ENCODE results near the gene ST8SIA1.

ST8SIA1 gene

DNA sequence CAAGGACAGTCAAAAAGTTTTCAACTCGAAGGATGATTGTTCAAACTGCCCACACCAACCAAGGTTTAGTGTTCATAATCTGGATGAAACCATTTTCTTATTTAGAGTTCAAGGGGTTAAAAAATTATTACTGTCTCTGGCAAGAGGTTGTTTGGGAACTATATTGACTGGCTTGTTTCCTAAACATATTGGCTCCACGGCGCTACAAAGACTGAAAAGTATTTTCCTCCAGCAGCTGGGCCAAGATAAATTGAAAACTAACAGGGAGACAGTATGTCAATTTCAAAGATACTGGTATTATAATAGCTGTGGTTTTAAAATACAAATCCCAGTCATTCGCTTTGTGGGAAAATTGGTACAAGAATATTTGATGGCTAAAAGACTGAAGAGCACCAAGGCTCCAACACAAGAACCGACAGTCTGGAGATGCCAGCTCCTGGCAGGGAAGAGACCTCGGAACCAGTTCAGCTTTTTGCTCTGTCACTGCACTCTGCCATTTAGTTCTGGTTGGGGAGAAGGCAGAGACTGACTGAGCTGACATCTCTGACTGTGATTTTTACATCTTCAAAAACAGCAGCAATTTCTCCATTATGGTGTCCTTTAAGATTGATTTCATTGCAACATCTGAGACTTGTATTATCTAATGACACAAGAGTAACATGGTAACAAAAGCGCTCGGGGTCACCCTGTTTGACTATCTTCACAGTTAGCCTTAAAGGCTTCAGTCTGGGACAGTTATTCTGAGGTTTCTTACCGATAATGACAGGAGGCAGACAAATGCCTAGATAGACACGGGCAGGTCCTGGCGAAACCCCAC is 62.0 kb downstream of the ST8SIA1 start:
- TF ChIP-seq ZNF274 (IDR thresholded peaks at IDR 0.05; ENCODE audit: low read depth, low read length) (no peak), SUZ12 (IDR thresholded peaks at IDR 0.05; ENCODE audit: extremely low read depth, insufficient read depth, insufficient read length) (no peak), YY1 (IDR thresholded peaks at IDR 0.05; ENCODE audit: insufficient read depth, insufficient read length) (no peak)
- H3K9me3 ChIP-seq (ENCODE audit: insufficient read depth, low read length), result 0 out of 2 replicates have a peak, but pooled peaks cover 11% of the 10 kb centered on the region
- H3K36me3 ChIP-seq (ENCODE audit: insufficient read depth, insufficient read length, low read length), result no peaks in the 10 kb centered on the region
- H3K4me1 ChIP-seq (ENCODE audit: insufficient read depth, insufficient read length), result peaks cover 2% of the 10 kb centered on the region
- no peaks in the 10 kb centered on the region for H3K27me3 ChIP-seq (ENCODE audit: insufficient read depth, insufficient read length)
- DNase-seq (ENCODE audit: low read depth, low spot score), result no peak
- H3K4me3 ChIP-seq (ENCODE audit: insufficient read length, low read depth), result no peak overlapping the region
- no peak overlapping the region for H3K9ac ChIP-seq (ENCODE audit: insufficient read length, low read depth)

DNA sequence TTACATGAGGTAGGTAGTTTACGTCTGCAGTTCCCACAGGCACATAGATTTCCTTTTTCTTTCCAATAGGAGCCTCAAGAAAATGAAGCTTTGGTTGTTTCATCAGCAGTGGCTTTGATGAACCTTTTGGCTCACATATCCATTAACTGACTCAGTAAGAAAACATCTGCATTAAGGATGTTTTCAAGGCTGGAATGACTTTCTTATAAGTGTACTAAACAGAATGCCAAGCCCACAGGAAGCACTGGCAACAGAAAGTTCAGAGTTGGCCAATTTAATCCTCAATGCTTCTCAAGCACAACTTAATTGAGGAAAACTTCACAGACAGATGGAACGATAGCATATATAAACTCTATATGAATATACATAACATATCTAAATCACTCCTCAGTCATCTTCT is 63.5 kb downstream of the ST8SIA1 start:
- no peak overlapping the region for H3K4me3 ChIP-seq (ENCODE audit: insufficient read length, low read depth)
- H3K4me1 ChIP-seq (ENCODE audit: insufficient read depth, insufficient read length), result peaks cover 2% of the 10 kb centered on the region
- no peak for DNase-seq (ENCODE audit: low read depth, low spot score)
- H3K27me3 ChIP-seq (ENCODE audit: insufficient read depth, insufficient read length), result no peaks in the 10 kb centered on the region
- H3K36me3 ChIP-seq (ENCODE audit: insufficient read depth, insufficient read length, low read length), result no peaks in the 10 kb centered on the region
- no peak overlapping the region for H3K9ac ChIP-seq (ENCODE audit: insufficient read length, low read depth)
- no peak for TF ChIP-seq SUZ12 (IDR thresholded peaks at IDR 0.05; ENCODE audit: extremely low read depth, insufficient read depth, insufficient read length)
- TF ChIP-seq ZNF274 (IDR thresholded peaks at IDR 0.05; ENCODE audit: low read depth, low read length), result no peak
- 0 out of 2 replicates have a peak, but pooled peaks cover 11% of the 10 kb centered on the region for H3K9me3 ChIP-seq (ENCODE audit: insufficient read depth, low read length)

DNA sequence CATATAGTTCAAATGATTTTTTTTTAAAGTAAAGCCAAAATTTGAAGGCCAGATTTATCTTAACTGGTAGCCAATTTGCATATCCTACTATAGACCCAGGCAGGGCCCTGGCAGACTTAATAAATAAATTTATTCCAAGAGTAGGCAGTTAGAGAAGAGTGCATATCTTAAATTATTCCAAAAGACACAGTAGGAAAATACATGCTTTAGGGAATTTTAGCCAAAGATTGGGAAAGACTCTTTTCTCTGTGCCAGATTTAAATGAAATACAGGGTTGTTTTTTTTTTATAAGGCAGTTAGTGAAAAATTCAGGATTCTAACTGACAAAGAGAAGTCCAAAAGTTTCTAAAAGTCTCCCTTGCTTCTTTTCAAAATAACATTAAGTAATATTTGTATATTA is 65.5 kb downstream of the ST8SIA1 start:
- Histone ChIP-seq H3K4me3 (ENCODE audit: insufficient read length, low read depth) (no peak overlapping the region), H3K4me1 (ENCODE audit: insufficient read depth, insufficient read length) (no peaks in the 10 kb centered on the region), H3K9ac (ENCODE audit: insufficient read length, low read depth) (no peak overlapping the region), H3K27me3 (ENCODE audit: insufficient read depth, insufficient read length) (no peaks in the 10 kb centered on the region), H3K36me3 (ENCODE audit: insufficient read depth, insufficient read length, low read length) (no peaks in the 10 kb centered on the region), H3K9me3 (ENCODE audit: insufficient read depth, low read length) (0 out of 2 replicates have a peak, but pooled peaks cover 11% of the 10 kb centered on the region)
- TF ChIP-seq YY1 (IDR thresholded peaks at IDR 0.05; ENCODE audit: insufficient read depth, insufficient read length), result no peak
- TF ChIP-seq ZNF274 (IDR thresholded peaks at IDR 0.05; ENCODE audit: low read depth, low read length), result no peak
- TF ChIP-seq SUZ12 (IDR thresholded peaks at IDR 0.05; ENCODE audit: extremely low read depth, insufficient read depth, insufficient read length), result no peak
- DNase-seq (ENCODE audit: low read depth, low spot score), result no peak

DNA sequence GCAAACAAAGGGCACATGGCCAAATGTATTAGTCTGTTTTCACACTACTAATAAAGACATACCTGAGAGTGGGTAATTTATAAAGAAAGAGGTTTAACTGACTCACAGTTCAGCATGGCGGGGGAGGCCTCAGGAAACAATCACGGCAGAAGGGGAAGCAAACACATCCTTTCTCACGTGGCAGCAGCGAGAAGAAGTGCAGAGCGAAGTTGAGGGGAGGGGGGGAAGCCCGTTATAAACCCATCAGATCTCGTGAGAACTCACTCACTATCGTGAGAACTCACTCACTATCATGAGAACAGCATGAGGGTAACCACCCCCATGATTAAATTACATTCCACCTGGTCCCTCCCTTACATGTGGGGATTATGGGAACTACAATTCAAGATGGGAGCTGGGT is 66.1 kb downstream of the ST8SIA1 start:
- DNase-seq (ENCODE audit: low read depth, low spot score), result no peak
- Histone ChIP-seq H3K4me1 (ENCODE audit: insufficient read depth, insufficient read length) (no peaks in the 10 kb centered on the region), H3K9ac (ENCODE audit: insufficient read length, low read depth) (no peak overlapping the region), H3K27me3 (ENCODE audit: insufficient read depth, insufficient read length) (no peaks in the 10 kb centered on the region), H3K36me3 (ENCODE audit: insufficient read depth, insufficient read length, low read length) (no peaks in the 10 kb centered on the region), H3K4me3 (ENCODE audit: insufficient read length, low read depth) (no peak overlapping the region), H3K9me3 (ENCODE audit: insufficient read depth, low read length) (0 out of 2 replicates have a peak, but pooled peaks cover 11% of the 10 kb centered on the region)
- TF ChIP-seq SUZ12 (IDR thresholded peaks at IDR 0.05; ENCODE audit: extremely low read depth, insufficient read depth, insufficient read length), result no peak
- no peak for TF ChIP-seq YY1 (IDR thresholded peaks at IDR 0.05; ENCODE audit: insufficient read depth, insufficient read length)
- TF ChIP-seq ZNF274 (IDR thresholded peaks at IDR 0.05; ENCODE audit: low read depth, low read length), result no peak; the same call in 1 of the 2 replicates

DNA sequence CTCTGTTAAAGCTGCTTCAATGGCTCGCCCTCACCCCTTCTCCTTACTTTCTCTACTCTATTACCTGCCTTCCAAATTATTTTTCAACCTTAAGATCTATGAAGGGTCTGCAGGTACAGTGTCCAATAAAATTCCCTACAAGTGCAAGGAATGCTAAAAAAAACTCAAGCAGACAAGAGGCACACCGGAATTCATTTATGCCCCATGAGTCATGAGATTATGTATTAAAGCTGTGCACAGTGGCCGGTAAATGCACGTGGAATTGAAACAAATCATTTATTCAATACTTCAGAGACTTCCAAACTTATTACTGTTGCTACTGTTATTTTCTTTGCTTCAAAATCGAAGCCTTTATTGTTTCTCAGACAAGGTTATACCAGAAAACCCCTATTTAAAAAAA is 68.4 kb downstream of the ST8SIA1 start:
- Histone ChIP-seq H3K9me3 (ENCODE audit: insufficient read depth, low read length) (0 out of 2 replicates have a peak, but pooled peaks cover 11% of the 10 kb centered on the region), H3K4me3 (ENCODE audit: insufficient read length, low read depth) (no peak overlapping the region), H3K36me3 (ENCODE audit: insufficient read depth, insufficient read length, low read length) (no peaks in the 10 kb centered on the region), H3K9ac (ENCODE audit: insufficient read length, low read depth) (no peak overlapping the region), H3K4me1 (ENCODE audit: insufficient read depth, insufficient read length) (no peaks in the 10 kb centered on the region), H3K27me3 (ENCODE audit: insufficient read depth, insufficient read length) (no peaks in the 10 kb centered on the region)
- no peak for DNase-seq (ENCODE audit: low read depth, low spot score)
- TF ChIP-seq YY1 (IDR thresholded peaks at IDR 0.05; ENCODE audit: insufficient read depth, insufficient read length), result no peak
- TF ChIP-seq ZNF274 (IDR thresholded peaks at IDR 0.05; ENCODE audit: low read depth, low read length), result no peak
- no peak for TF ChIP-seq SUZ12 (IDR thresholded peaks at IDR 0.05; ENCODE audit: extremely low read depth, insufficient read depth, insufficient read length)

DNA sequence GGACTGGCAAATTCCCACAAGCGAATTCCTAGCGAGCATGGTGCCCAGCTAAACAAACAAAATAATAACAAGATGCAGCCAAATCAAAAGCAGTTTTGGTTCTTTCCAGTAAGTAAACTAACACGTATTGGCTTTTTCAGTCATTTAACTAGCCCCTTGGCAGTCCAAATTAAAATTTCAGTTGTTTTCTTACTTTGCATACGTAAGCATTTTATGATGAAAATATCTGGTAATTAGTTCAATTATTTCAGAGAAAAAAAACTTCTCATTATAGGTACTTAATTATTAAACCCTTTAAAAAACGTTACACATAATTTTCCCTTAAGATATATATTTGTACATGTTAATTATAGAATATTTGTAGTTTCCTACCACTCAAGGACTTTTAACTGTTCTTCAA is 70.1 kb downstream of the ST8SIA1 start:
- H3K4me1 ChIP-seq (ENCODE audit: insufficient read depth, insufficient read length), result no peaks in the 10 kb centered on the region
- TF ChIP-seq YY1 (IDR thresholded peaks at IDR 0.05; ENCODE audit: insufficient read depth, insufficient read length) (no peak), ZNF274 (IDR thresholded peaks at IDR 0.05; ENCODE audit: low read depth, low read length) (no peak), SUZ12 (IDR thresholded peaks at IDR 0.05; ENCODE audit: extremely low read depth, insufficient read depth, insufficient read length) (no peak)

DNA sequence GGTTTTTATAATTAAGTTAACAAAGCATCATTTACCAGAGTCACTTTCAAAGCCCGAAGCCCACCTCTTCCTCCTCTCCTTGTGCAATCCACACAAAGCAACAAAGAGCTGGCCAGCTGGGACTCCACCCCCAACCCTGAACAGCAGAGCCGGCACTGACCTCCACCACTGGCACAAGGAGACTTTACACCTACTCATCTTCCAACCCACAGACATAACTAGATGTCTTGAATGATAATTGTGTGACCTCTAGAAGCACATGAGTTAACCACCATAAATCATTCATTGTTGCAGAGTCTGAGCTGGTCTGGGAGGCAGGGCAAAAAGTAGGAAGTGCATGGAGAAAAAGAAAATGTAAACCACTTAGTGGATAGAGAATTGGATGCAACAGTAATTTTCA is 72.2 kb downstream of the ST8SIA1 start:
- Histone ChIP-seq H3K4me3 (ENCODE audit: insufficient read length, low read depth) (no peak overlapping the region), H3K36me3 (ENCODE audit: insufficient read depth, insufficient read length, low read length) (no peaks in the 10 kb centered on the region), H3K9me3 (ENCODE audit: insufficient read depth, low read length) (no peaks in the 10 kb centered on the region), H3K4me1 (ENCODE audit: insufficient read depth, insufficient read length) (no peaks in the 10 kb centered on the region), H3K9ac (ENCODE audit: insufficient read length, low read depth) (no peak overlapping the region), H3K27me3 (ENCODE audit: insufficient read depth, insufficient read length) (no peaks in the 10 kb centered on the region)
- no peak for TF ChIP-seq ZNF274 (IDR thresholded peaks at IDR 0.05; ENCODE audit: low read depth, low read length)
- TF ChIP-seq YY1 (IDR thresholded peaks at IDR 0.05; ENCODE audit: insufficient read depth, insufficient read length), result no peak
- no peak for TF ChIP-seq SUZ12 (IDR thresholded peaks at IDR 0.05; ENCODE audit: extremely low read depth, insufficient read depth, insufficient read length)
- DNase-seq (ENCODE audit: low read depth, low spot score), result peak; percentile 25

More for the DNA sequence above, 70.1 kb downstream of the ST8SIA1 start:
- H3K4me3 ChIP-seq (ENCODE audit: insufficient read length, low read depth), result no peak overlapping the region
- 0 out of 2 replicates have a peak, but pooled peaks cover 11% of the 10 kb centered on the region for H3K9me3 ChIP-seq (ENCODE audit: insufficient read depth, low read length)
- DNase-seq (ENCODE audit: low read depth, low spot score), result no peak
- H3K27me3 ChIP-seq (ENCODE audit: insufficient read depth, insufficient read length), result no peaks in the 10 kb centered on the region
- H3K36me3 ChIP-seq (ENCODE audit: insufficient read depth, insufficient read length, low read length), result no peaks in the 10 kb centered on the region
- H3K9ac ChIP-seq (ENCODE audit: insufficient read length, low read depth), result no peak overlapping the region
